HG02943 (cell line): ENCODE results near the gene ANKRD34A.

Experiments
- ATAC-seq: cut with Tn5 transposase; IDR thresholded peaks from one replicate; pipeline ENCODE4 v1.9.1; 2021; ENCODE audit warnings: mild to moderate bottlenecking, low read depth, moderate library complexity; ENCODE audit not compliant: unreplicated experiment

ANKRD34A gene

GRCh38 chr1:145991735-145992412, 27.5 kb upstream of the ANKRD34A start:
- ATAC-seq: no peak

GRCh38 chr1:145990249-145990855, 26.0 kb upstream of the ANKRD34A start:
- ATAC-seq: no peak

GRCh38 chr1:145988773-145989172, 24.4 kb upstream of the ANKRD34A start:
- no peak for ATAC-seq

GRCh38 chr1:145987926-145988325, 23.6 kb upstream of the ANKRD34A start:
- no peak for ATAC-seq

- ATAC-seq: no peak
Observed at GRCh38 chr1:145986551-145986950, 22.2 kb upstream of the ANKRD34A start.

- no peak for ATAC-seq
Observed at GRCh38 chr1:145985502-145986439, 21.4 kb upstream of the ANKRD34A start.

- ATAC-seq: no peak
Observed at GRCh38 chr1:145985129-145985501, 20.7 kb upstream of the ANKRD34A start.

- no peak for ATAC-seq
Observed at GRCh38 chr1:145983960-145984830, 19.8 kb upstream of the ANKRD34A start.

- no peak for ATAC-seq
Observed at GRCh38 chr1:145983206-145983675, 18.9 kb upstream of the ANKRD34A start.

GRCh38 chr1:145982010-145982723, 17.8 kb upstream of the ANKRD34A start:
- ATAC-seq: no peak

GRCh38 chr1:145980457-145980994, 16.2 kb upstream of the ANKRD34A start:
- ATAC-seq: no peak

GRCh38 chr1:145979746-145980456, 15.5 kb upstream of the ANKRD34A start:
- ATAC-seq: peak; percentile 6

- ATAC-seq: peak; percentile 86
Observed at GRCh38 chr1:145978854-145979745, 14.7 kb upstream of the ANKRD34A start.

GRCh38 chr1:145978471-145978853, 14.1 kb upstream of the ANKRD34A start:
- ATAC-seq: no peak

- no peak for ATAC-seq
Observed at GRCh38 chr1:145977486-145978470, 13.4 kb upstream of the ANKRD34A start.

- no peak for ATAC-seq
Observed at GRCh38 chr1:145977016-145977415, 12.6 kb upstream of the ANKRD34A start.

GRCh38 chr1:145975216-145975615, 10.8 kb upstream of the ANKRD34A start:
- no peak for ATAC-seq
